DOHH2 (cell line): Measurements from ENCODE around the gene OCA2.

Experiments used
- H3F3A ChIP-seq: fragments of 200-600 bp; sonication (generic), shearing (Covaris generic); 2 replicates; pipeline ENCODE4 v1.6.0; 2016; ENCODE audit warnings: antibody characterized with exemption, mild to moderate bottlenecking; ENCODE audit not compliant: control insufficient read depth, insufficient read depth
- H3K27ac ChIP-seq: fragments of 200-600 bp; sonication (generic); 2 replicates; pipeline ENCODE4 v1.5.1; 2014; ENCODE audit warnings: low read depth, mild to moderate bottlenecking, low read length, moderate library complexity
- H3K27me3 ChIP-seq: fragments of 200-600 bp; sonication (generic); 2 replicates; pipeline ENCODE4 v1.6.1; 2014; ENCODE audit warnings: mild to moderate bottlenecking, low read length, mixed read lengths; ENCODE audit not compliant: control insufficient read depth
- H3K36me3 ChIP-seq: fragments of 200-600 bp; sonication (generic); 2 replicates; pipeline ENCODE4 v1.6.1; 2014; ENCODE audit warnings: mild to moderate bottlenecking, low read length, moderate library complexity, mixed read lengths; ENCODE audit not compliant: control insufficient read depth
- H3K4me1 ChIP-seq: fragments of 200-600 bp; sonication (generic); 2 replicates; pipeline ENCODE4 v1.6.1; 2014; ENCODE audit warnings: mild to moderate bottlenecking, low read length, mixed read lengths; ENCODE audit not compliant: control insufficient read depth
- H3K4me2 ChIP-seq: fragments of 200-600 bp; sonication (generic); 2 replicates; pipeline ENCODE4 v1.6.0; 2014; ENCODE audit warnings: mild to moderate bottlenecking, low read length, moderate library complexity
- H3K4me3 ChIP-seq: fragments of 200-600 bp; sonication (generic); 2 replicates; pipeline ENCODE4 v1.5.1; 2014; ENCODE audit warnings: mild to moderate bottlenecking, low read length, mixed read lengths
- H3K79me2 ChIP-seq: fragments of 200-600 bp; sonication (generic); 2 replicates; pipeline ENCODE4 v1.6.1; 2014; ENCODE audit warnings: mild to moderate bottlenecking, low read length, mixed read lengths; ENCODE audit not compliant: control insufficient read depth
- H3K9me2 ChIP-seq: fragments of 200-600 bp; sonication (generic); replicated peaks from 2 replicates; pipeline ENCODE4 v1.6.1; 2014; ENCODE audit warnings: mild to moderate bottlenecking, low read length, mixed read lengths; ENCODE audit not compliant: control insufficient read depth
- H3K9me3 ChIP-seq: fragments of 200-600 bp; sonication (generic); 2 replicates; pipeline ENCODE4 v1.6.1; 2014; ENCODE audit warnings: antibody characterized with exemption, low read length, mixed read lengths; ENCODE audit not compliant: control insufficient read depth, insufficient read depth
- H4K20me1 ChIP-seq: fragments of 200-600 bp; sonication (generic); 2 replicates; pipeline ENCODE4 v1.6.0; 2014; ENCODE audit warnings: low read depth, mild to moderate bottlenecking, antibody characterized with exemption, low read length, moderate library complexity; ENCODE audit not compliant: control insufficient read depth, insufficient read depth
- EZH2phosphoT487 ChIP-seq: fragments of 200-600 bp; sonication (generic); IDR thresholded peaks from 2 replicates; pipeline ENCODE4 v1.6.1; 2017; ENCODE audit warnings: borderline replicate concordance, mild to moderate bottlenecking, antibody characterized with exemption, low read length, moderate library complexity, mixed read lengths
- TF ChIP-seq, protein P1 (sequence below): fragments of 200-600 bp; sonication (generic); IDR thresholded peaks from one replicate; pipeline ENCODE4 v1.5.1; 2014; ENCODE audit warnings: antibody characterized with exemption, mild to moderate bottlenecking, low read depth, low read length; ENCODE audit not compliant: poor library complexity, severe bottlenecking

The OCA2 gene

DNA sequence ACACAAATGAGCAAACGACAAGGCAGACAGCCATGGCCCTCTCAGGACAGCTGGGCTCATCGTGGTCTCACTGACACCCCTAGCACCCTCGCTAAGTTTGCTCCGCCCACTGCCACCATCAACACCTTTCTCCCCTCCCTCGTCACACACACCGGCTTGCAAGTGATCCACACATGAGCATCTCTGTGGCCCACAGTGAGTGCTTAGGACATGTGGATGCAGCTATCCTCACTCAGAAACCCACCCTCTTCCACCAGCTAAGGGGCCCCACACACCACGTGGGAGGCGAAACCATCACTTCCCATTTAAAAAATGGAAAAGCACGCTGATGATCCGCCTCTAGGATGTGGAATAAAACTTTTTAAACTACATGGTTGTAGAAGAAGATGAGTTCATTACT is 105.6 kb downstream of the OCA2 start:
- H3K4me1 ChIP-seq, result no peaks in the 10 kb centered on the region
- peaks cover 6% of the 10 kb centered on the region; the same call in 1 of the 2 replicates for H3K9me3 ChIP-seq
- no peak overlapping the region for H3K27ac ChIP-seq
- no peaks in the 10 kb centered on the region for H3K36me3 ChIP-seq
- H4K20me1 ChIP-seq, result no peaks in the 10 kb centered on the region
- no peaks in the 10 kb centered on the region for H3K9me2 ChIP-seq
- TF ChIP-seq, protein P1, sequence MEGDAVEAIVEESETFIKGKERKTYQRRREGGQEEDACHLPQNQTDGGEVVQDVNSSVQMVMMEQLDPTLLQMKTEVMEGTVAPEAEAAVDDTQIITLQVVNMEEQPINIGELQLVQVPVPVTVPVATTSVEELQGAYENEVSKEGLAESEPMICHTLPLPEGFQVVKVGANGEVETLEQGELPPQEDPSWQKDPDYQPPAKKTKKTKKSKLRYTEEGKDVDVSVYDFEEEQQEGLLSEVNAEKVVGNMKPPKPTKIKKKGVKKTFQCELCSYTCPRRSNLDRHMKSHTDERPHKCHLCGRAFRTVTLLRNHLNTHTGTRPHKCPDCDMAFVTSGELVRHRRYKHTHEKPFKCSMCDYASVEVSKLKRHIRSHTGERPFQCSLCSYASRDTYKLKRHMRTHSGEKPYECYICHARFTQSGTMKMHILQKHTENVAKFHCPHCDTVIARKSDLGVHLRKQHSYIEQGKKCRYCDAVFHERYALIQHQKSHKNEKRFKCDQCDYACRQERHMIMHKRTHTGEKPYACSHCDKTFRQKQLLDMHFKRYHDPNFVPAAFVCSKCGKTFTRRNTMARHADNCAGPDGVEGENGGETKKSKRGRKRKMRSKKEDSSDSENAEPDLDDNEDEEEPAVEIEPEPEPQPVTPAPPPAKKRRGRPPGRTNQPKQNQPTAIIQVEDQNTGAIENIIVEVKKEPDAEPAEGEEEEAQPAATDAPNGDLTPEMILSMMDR, result no peak
- no peak for TF ChIP-seq EZH2phosphoT487
- H3K27me3 ChIP-seq, result no peaks in the 10 kb centered on the region
- no peak overlapping the region for H3K4me2 ChIP-seq
- no peaks in the 10 kb centered on the region for H3F3A ChIP-seq
- no peaks in the 10 kb centered on the region for H3K79me2 ChIP-seq
- no peak overlapping the region for H3K4me3 ChIP-seq

DNA sequence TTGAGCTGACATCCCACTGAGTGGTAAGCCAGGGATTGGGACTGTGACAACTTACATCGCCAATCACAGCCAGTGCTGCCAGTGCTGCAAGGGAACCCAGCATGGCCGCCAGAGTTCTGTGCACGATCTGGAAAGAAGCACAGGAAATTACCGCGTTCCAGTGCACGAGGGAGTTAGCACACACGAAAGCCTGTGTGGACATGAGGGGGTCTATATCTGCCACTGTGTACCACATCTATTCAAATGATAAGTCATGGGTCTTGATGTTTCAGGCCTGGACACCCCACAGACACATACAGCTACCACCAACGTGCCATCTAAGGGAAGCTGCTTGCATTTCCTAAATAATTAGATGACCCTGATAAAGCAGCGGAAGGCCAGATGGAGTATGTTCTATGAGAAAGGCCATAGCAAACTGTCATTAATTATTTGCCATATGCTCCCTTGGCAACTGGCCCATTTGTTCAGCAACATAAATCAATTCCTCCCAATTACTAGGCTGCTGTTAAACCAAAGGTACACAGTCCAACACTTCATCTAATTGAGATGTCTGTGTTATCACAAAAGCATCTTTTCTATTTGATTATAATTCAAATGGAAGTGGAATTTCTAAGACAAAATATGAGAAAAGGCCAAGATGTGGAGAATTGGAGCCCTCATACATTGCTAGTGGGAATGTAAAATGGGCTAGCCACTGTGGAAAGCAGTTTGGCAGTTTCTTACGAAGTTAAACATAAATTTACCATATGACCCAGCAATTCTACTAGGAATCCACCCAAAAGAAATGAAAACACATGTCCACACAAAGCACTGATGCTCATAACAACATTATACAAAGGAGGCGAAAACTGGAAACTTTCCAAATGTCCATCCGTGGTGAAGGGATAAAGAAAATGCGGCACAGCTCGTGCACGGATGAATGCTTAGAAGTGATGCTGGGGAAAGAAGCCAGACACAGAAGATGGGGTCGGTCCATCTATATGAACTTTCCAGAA is 108.3 kb downstream of the OCA2 start:
- H3K36me3 ChIP-seq, result no peaks in the 10 kb centered on the region

DNA sequence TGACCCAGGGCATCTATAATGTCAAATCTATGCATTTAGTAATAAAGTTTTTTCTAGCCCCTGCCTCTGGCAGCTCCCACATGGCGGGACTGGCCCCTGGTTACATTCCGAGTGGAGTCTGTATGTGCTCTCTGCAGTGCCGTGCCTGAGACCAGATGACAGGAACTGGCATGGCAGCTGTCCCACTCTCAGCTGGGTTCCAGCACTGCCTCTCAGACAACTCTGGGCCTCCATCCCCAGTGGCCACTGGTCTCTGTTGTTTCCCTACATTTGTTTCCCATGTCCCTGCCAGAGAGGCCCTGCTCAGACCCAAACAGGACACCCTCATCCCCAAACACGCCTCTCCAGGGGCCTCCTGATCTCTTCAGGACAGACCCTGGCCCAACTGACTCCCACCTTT is 109.3 kb downstream of the OCA2 start:
- Histone ChIP-seq H3K27me3 (no peaks in the 10 kb centered on the region), H3K4me2 (no peak overlapping the region), H3K79me2 (no peaks in the 10 kb centered on the region), H4K20me1 (no peaks in the 10 kb centered on the region), H3K9me3 (peaks cover 6% of the 10 kb centered on the region; the same call in 1 of the 2 replicates), H3K4me3 (no peak overlapping the region), H3K36me3 (no peaks in the 10 kb centered on the region), H3F3A (no peaks in the 10 kb centered on the region), H3K9me2 (no peaks in the 10 kb centered on the region), H3K4me1 (no peaks in the 10 kb centered on the region), H3K27ac (no peak overlapping the region)
- no peak for TF ChIP-seq EZH2phosphoT487
- TF ChIP-seq, protein P1, result no peak

More for the DNA sequence above, 108.3 kb downstream of the OCA2 start:
- Histone ChIP-seq H3K9me2 (no peaks in the 10 kb centered on the region), H3K27ac (no peak overlapping the region), H3K4me2 (no peak overlapping the region), H3K4me1 (no peaks in the 10 kb centered on the region), H3K27me3 (no peaks in the 10 kb centered on the region), H3K79me2 (no peaks in the 10 kb centered on the region), H3F3A (no peaks in the 10 kb centered on the region), H4K20me1 (no peaks in the 10 kb centered on the region), H3K9me3 (peaks cover 6% of the 10 kb centered on the region; the same call in 1 of the 2 replicates), H3K4me3 (no peak overlapping the region)
- TF ChIP-seq, protein P1, result no peak
- TF ChIP-seq EZH2phosphoT487, result no peak
